ENCODE data around the gene KLHL14. TPM values are rescaled to one million over a fixed set of nuclear protein-coding genes. Genes with fewer than 3 reads are reported as not detected.

KLHL14 gene
- total and polyA plus RNA-seq, 2 of the 13 experiments (the other 11 are each of a cell fraction or from before 2014, with no cell fraction given): 16.0 to 41.8 TPM

- TF ChIP-seq PITX1 (CRISPR knock-in tag; IDR thresholded peaks at IDR 0.05): peak; percentile 93
- peak; percentile 83 for TF ChIP-seq ARNTL (CRISPR knock-in tag; IDR thresholded peaks at IDR 0.05)
- peak; percentile 95 for TF ChIP-seq ARID5B (CRISPR knock-in tag; IDR thresholded peaks at IDR 0.05)
- peak; percentile 27; the same call in 1 of the 2 replicates for TF ChIP-seq ZBTB10 (CRISPR knock-in tag; IDR thresholded peaks at IDR 0.05; ENCODE audit: borderline replicate concordance)
- no peak for TF ChIP-seq CHD2 (IDR thresholded peaks at IDR 0.05; ENCODE audit: low read depth, low read length)
- TF ChIP-seq NR3C1 (CRISPR knock-in tag; IDR thresholded peaks at IDR 0.05): no peak
- TF ChIP-seq RCOR2 (CRISPR knock-in tag; IDR thresholded peaks at IDR 0.05): peak; percentile 71; the same call in 1 of the 2 replicates
- no peak for TF ChIP-seq PCBP1 (IDR thresholded peaks at IDR 0.05; ENCODE audit: borderline replicate concordance, low read depth, low read length)
- TF ChIP-seq RORA (CRISPR knock-in tag; IDR thresholded peaks at IDR 0.05): 0 out of 2 replicates have a peak, but pooled peaks have one; percentile 7
- TF ChIP-seq YEATS4 (CRISPR knock-in tag; IDR thresholded peaks at IDR 0.05; ENCODE audit: borderline replicate concordance): peak; percentile 60; the same call in 1 of the 2 replicates
- TF ChIP-seq KLF11 (CRISPR knock-in tag; IDR thresholded peaks at IDR 0.05): no peak
- no peak for TF ChIP-seq LBX2 (CRISPR knock-in tag; IDR thresholded peaks at IDR 0.05; ENCODE audit: borderline replicate concordance)
- 0 out of 2 replicates have a peak, but pooled peaks have one; percentile 39 for TF ChIP-seq FOXK2 (IDR thresholded peaks at IDR 0.05)
- peak; percentile 81 for TF ChIP-seq BCL6 (CRISPR knock-in tag; IDR thresholded peaks at IDR 0.05)
- peak; percentile 38 for TF ChIP-seq PHF5A (CRISPR knock-in tag; IDR thresholded peaks at IDR 0.05; ENCODE audit: low read depth, unreplicated experiment)
- peak; percentile 25; the same call in 1 of the 2 replicates for TF ChIP-seq CSRNP1 (CRISPR knock-in tag; IDR thresholded peaks at IDR 0.05)
- 0 out of 2 replicates have a peak, but pooled peaks have one; percentile 46 for TF ChIP-seq TFDP2 (CRISPR knock-in tag; IDR thresholded peaks at IDR 0.05)
- TF ChIP-seq FOXA1 (IDR thresholded peaks at IDR 0.05): peak; percentile 87
- TF ChIP-seq FOXA1 (CRISPR knock-in tag; IDR thresholded peaks at IDR 0.05): peak; percentile 98
- TF ChIP-seq SOX13 (IDR thresholded peaks at IDR 0.05): peak; percentile 98
- peak in 1 of 2 experiments; percentile 99; a peak in 2 of 4 replicates for TF ChIP-seq SOX13 (CRISPR knock-in tag; conservative IDR thresholded peaks at IDR 0.05 in 1 of 2, IDR thresholded peaks at IDR 0.05 in 1 of 2)
- TF ChIP-seq ZNF709 (CRISPR knock-in tag; IDR thresholded peaks at IDR 0.05): no peak
Measured at GRCh38 chr18:32803568-32803967, 30.7 kb upstream of the KLHL14 start (continued).

All from HepG2 (cell line).